ENCODE measurements around the gene UVSSA. TPM values are rescaled to one million over a fixed set of nuclear protein-coding genes. Genes with fewer than 3 reads are reported as not detected.

Gene UVSSA
- total and polyA plus RNA-seq, 2 donors: 7.2 to 13.0 TPM

GRCh38 chr4:1396806-1397455 is 49.9 kb downstream of the UVSSA start:
- WGBS: 97% methylated on average over 11 of the region's 11 CpGs
- Histone ChIP-seq H3K27ac (ENCODE audit: low read depth) (no peak overlapping the region), H3K4me3 (ENCODE audit: low read depth, low read length) (no peak overlapping the region), H3K4me1 (ENCODE audit: insufficient read depth) (no peaks in the 10 kb centered on the region), H3K36me3 (ENCODE audit: insufficient read depth) (no peaks in the 10 kb centered on the region)
- no peak for DNase-seq (ENCODE audit: extremely low spot score)

- no peak for DNase-seq (ENCODE audit: extremely low spot score)
- Histone ChIP-seq H3K36me3 (ENCODE audit: insufficient read depth) (no peaks in the 10 kb centered on the region), H3K4me3 (ENCODE audit: low read depth, low read length) (no peak overlapping the region), H3K27ac (ENCODE audit: low read depth) (no peak overlapping the region), H3K4me1 (ENCODE audit: insufficient read depth) (no peaks in the 10 kb centered on the region)
- 91% methylated on average over 22 of the region's 22 CpGs for WGBS
Observed at GRCh38 chr4:1398681-1399507, 51.9 kb downstream of the UVSSA start.

- H3K27ac ChIP-seq (ENCODE audit: low read depth): no peak overlapping the region
- H3K4me3 ChIP-seq (ENCODE audit: low read depth, low read length): no peak overlapping the region
- WGBS: 88% methylated on average over 15 of the region's 15 CpGs
- H3K36me3 ChIP-seq (ENCODE audit: insufficient read depth): no peaks in the 10 kb centered on the region
- DNase-seq (ENCODE audit: extremely low spot score): no peak
- no peaks in the 10 kb centered on the region for H3K4me1 ChIP-seq (ENCODE audit: insufficient read depth)
Observed at GRCh38 chr4:1399508-1400190, 52.6 kb downstream of the UVSSA start.

GRCh38 chr4:1400191-1400805 is 53.3 kb downstream of the UVSSA start:
- Histone ChIP-seq H3K4me3 (ENCODE audit: low read depth, low read length) (no peak overlapping the region), H3K27ac (ENCODE audit: low read depth) (no peak overlapping the region)
- 88% methylated on average over 11 of the region's 11 CpGs for WGBS

GRCh38 chr4:1400831-1401408 is 53.9 kb downstream of the UVSSA start:
- H3K4me3 ChIP-seq (ENCODE audit: low read depth, low read length): no peak overlapping the region
- DNase-seq (ENCODE audit: extremely low spot score): no peak
- 45% methylated on average over 14 of the region's 14 CpGs for WGBS
- no peaks in the 10 kb centered on the region for H3K36me3 ChIP-seq (ENCODE audit: insufficient read depth)
- no peaks in the 10 kb centered on the region for H3K4me1 ChIP-seq (ENCODE audit: insufficient read depth)
- H3K27ac ChIP-seq (ENCODE audit: low read depth): no peak overlapping the region

More at GRCh38 chr4:1400191-1400805, 53.3 kb downstream of the UVSSA start:
- Histone ChIP-seq H3K36me3 (ENCODE audit: insufficient read depth) (no peaks in the 10 kb centered on the region), H3K4me1 (ENCODE audit: insufficient read depth) (no peaks in the 10 kb centered on the region)
- no peak for DNase-seq (ENCODE audit: extremely low spot score)

GRCh38 chr4:1401409-1402020 is 54.5 kb downstream of the UVSSA start:
- DNase-seq (ENCODE audit: extremely low spot score): no peak
- H3K4me1 ChIP-seq (ENCODE audit: insufficient read depth): no peaks in the 10 kb centered on the region
- no peak overlapping the region for H3K27ac ChIP-seq (ENCODE audit: low read depth)
- WGBS: 39% methylated on average over 18 of the region's 18 CpGs
- no peak overlapping the region for H3K4me3 ChIP-seq (ENCODE audit: low read depth, low read length)
- no peaks in the 10 kb centered on the region for H3K36me3 ChIP-seq (ENCODE audit: insufficient read depth)

- WGBS: 9% methylated on average over 24 of the region's 24 CpGs
- Histone ChIP-seq H3K36me3 (ENCODE audit: insufficient read depth) (no peaks in the 10 kb centered on the region), H3K4me1 (ENCODE audit: insufficient read depth) (no peaks in the 10 kb centered on the region), H3K4me3 (ENCODE audit: low read depth, low read length) (no peak overlapping the region), H3K27ac (ENCODE audit: low read depth) (no peak overlapping the region)
- DNase-seq (ENCODE audit: extremely low spot score): no peak
Observed at GRCh38 chr4:1402021-1402515, 55.1 kb downstream of the UVSSA start.

- no peak for DNase-seq (ENCODE audit: extremely low spot score)
- no peaks in the 10 kb centered on the region for H3K36me3 ChIP-seq (ENCODE audit: insufficient read depth)
- no peaks in the 10 kb centered on the region for H3K4me1 ChIP-seq (ENCODE audit: insufficient read depth)
- WGBS: 5% methylated on average over 69 of the region's 69 CpGs
- no peak overlapping the region for H3K4me3 ChIP-seq (ENCODE audit: low read depth, low read length)
- no peak overlapping the region for H3K27ac ChIP-seq (ENCODE audit: low read depth)
Observed at GRCh38 chr4:1402516-1403091, 55.6 kb downstream of the UVSSA start.

GRCh38 chr4:1403177-1403583 is 56.2 kb downstream of the UVSSA start:
- Histone ChIP-seq H3K4me1 (ENCODE audit: insufficient read depth) (no peaks in the 10 kb centered on the region), H3K36me3 (ENCODE audit: insufficient read depth) (no peaks in the 10 kb centered on the region), H3K27ac (ENCODE audit: low read depth) (no peak overlapping the region), H3K4me3 (ENCODE audit: low read depth, low read length) (no peak overlapping the region)
- 5% methylated on average over 58 of the region's 58 CpGs for WGBS
- no peak for DNase-seq (ENCODE audit: extremely low spot score)

- Histone ChIP-seq H3K27ac (ENCODE audit: low read depth) (no peak overlapping the region), H3K36me3 (ENCODE audit: insufficient read depth) (no peaks in the 10 kb centered on the region), H3K4me3 (ENCODE audit: low read depth, low read length) (no peak overlapping the region), H3K4me1 (ENCODE audit: insufficient read depth) (no peaks in the 10 kb centered on the region)
- DNase-seq (ENCODE audit: extremely low spot score): no peak
- 4% methylated on average over 107 of the region's 107 CpGs for WGBS
Observed at GRCh38 chr4:1403591-1404572, 56.9 kb downstream of the UVSSA start.

GRCh38 chr4:1404573-1405253 is 57.7 kb downstream of the UVSSA start:
- H3K4me1 ChIP-seq (ENCODE audit: insufficient read depth): no peaks in the 10 kb centered on the region
- H3K27ac ChIP-seq (ENCODE audit: low read depth): no peak overlapping the region
- no peak for DNase-seq (ENCODE audit: extremely low spot score)
- no peak overlapping the region for H3K4me3 ChIP-seq (ENCODE audit: low read depth, low read length)
- H3K36me3 ChIP-seq (ENCODE audit: insufficient read depth): no peaks in the 10 kb centered on the region
- WGBS: 6% methylated on average over 54 of the region's 54 CpGs
